Activated T-cell treated with anti-CD3 and anti-CD28 coated beads, Interleukin-2, amount 50 U/mL, for 72 hours (primary cell): Measurements from ENCODE around the gene GPRIN3. TPM values are rescaled to one million over a fixed set of nuclear protein-coding genes. Genes with fewer than 3 reads are reported as not detected.
"Not testable (repeated sequence)": the region's sequence is repeated elsewhere in the genome, so short reads cannot be mapped to it uniquely, and the experiment has no call there.

Experiments used
- ATAC-seq, 2 donors: fragments of 150-1000 bp; cut with Tn5 transposase; replicated peaks in 1 of 2; 2 replicates each; pipeline ENCODE4 v1.10.0; 2021; ENCODE audit warnings: moderate library complexity in 2 of 2, mild to moderate bottlenecking in 1 of 2
- DNase-seq, 2 donors: peaks; one replicate each; pipeline ENCODE4 v3.0.0; 2021 to 2022; ENCODE audit warnings: mixed read lengths in 1 of 2
- H3K27ac Mint-ChIP-seq: one replicate; pipeline ENCODE4 v1.8.0; 2022; ENCODE audit warnings: mild to moderate bottlenecking, moderate library complexity, mixed read lengths
- H3K27me3 Mint-ChIP-seq: one replicate; pipeline ENCODE4 v1.8.0; 2022; ENCODE audit warnings: low read depth, mixed read lengths
- H3K36me3 Mint-ChIP-seq, 2 donors: one replicate each; pipeline ENCODE4 v1.8.0; 2022; ENCODE audit warnings: mixed read lengths in 2 of 2, mild to moderate bottlenecking in 1 of 2; ENCODE audit not compliant: insufficient read depth in 2 of 2
- H3K4me1 Mint-ChIP-seq: one replicate; pipeline ENCODE4 v1.8.0; 2022; ENCODE audit warnings: low read depth, mixed read lengths
- H3K4me3 Mint-ChIP-seq, 2 donors: one replicate each; pipeline ENCODE4 v1.8.0; 2022; ENCODE audit warnings: mild to moderate bottlenecking in 2 of 2, mixed read lengths in 2 of 2, moderate library complexity in 2 of 2
- H3K9me3 Mint-ChIP-seq, 2 donors: one replicate each; pipeline ENCODE4 v1.8.0; 2022; ENCODE audit warnings: mixed read lengths in 2 of 2
- total RNA-seq, 2 donors: library from RNA; stranded (reverse); gene quantifications; one replicate each; pipeline ENCODE4 v1.2.3, GENCODE V29; 2022

The GPRIN3 gene
- total RNA-seq, 2 donors from 2014 or later: 19.9 to 32.3 TPM

DNA sequence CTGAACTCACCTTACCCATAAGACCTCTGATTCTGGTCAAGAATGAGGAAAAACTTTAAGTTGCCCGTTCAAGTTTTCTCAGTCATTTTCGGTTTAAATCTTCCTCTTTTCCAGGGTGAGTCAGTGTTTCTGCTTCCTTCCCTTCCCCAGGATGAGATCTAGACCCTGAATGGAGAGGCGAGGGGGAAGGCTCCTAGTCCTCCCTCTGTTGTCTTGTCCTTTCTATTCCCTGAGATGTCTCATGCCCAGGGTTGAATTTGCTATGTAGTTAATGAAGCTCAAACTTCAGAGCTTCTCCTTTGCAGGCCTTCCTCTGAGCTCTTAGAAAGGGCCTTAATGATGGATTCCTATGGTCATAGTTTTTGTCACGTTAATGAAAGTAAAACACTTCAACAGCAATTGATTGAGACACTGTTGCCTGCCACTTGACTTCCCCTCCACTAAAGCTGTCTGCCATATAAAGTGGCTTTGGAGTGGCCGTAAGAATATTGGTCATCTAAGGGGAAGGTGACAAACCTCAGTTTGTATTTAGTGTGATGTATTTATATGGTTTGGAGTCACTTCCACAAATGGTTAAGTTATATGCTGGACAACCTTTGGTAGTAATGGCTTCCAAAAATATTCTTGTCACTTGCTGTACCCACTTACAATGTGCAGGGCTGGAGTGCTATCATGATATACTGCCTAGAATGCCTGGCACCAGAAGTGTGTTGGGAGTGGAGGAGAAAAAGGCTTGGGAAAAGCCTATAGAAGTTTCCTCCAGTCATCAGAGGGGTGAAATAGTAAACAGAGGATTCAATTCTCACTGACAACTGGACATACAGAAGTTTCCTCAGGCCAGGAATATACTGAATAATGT lies 24.3 kb upstream of the GPRIN3 start:
- H3K4me3 Mint-ChIP-seq: no peak overlapping the region
- no peaks in the 10 kb centered on the region for H3K36me3 Mint-ChIP-seq
- H3K9me3 Mint-ChIP-seq: peaks cover 0 to 1% of the 10 kb centered on the region in 2 donors
- ATAC-seq: no peak
- H3K27ac Mint-ChIP-seq: no peak overlapping the region
- peaks cover 9% of the 10 kb centered on the region for H3K4me1 Mint-ChIP-seq
- H3K27me3 Mint-ChIP-seq: no peaks in the 10 kb centered on the region
- no peak for DNase-seq

GRCh38 chr4:89331197-89331596 lies 23.6 kb upstream of the GPRIN3 start:
- DNase-seq (no peak), ATAC-seq (no peak)
- Mint-ChIP-seq H3K36me3 (no peaks in the 10 kb centered on the region), H3K27me3 (no peaks in the 10 kb centered on the region), H3K9me3 (peaks cover 0 to 1% of the 10 kb centered on the region in 2 donors), H3K4me3 (no peak overlapping the region), H3K27ac (no peak overlapping the region), H3K4me1 (peaks cover 6% of the 10 kb centered on the region)

DNA sequence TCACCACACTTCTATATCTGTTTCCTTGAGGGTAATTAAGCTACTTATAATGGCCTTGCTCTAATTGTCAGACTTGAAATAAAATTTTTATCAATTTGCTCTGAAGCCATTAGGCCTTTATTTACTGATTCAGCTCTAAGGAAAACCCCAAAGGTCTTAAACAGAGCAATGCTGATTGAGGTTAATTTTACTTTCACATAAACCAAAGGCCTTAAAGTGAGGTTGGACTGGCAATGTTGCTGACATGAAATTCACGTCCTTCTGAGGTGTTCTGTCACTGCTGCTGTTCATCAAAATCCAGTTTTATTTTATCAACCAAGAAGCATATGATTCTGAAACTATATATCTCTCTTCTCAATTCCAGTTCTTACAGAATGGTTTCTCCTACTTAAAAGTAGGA lies 21.7 kb upstream of the GPRIN3 start:
- no peak overlapping the region for H3K4me3 Mint-ChIP-seq
- peaks cover 0 to 1% of the 10 kb centered on the region in 2 donors for H3K9me3 Mint-ChIP-seq
- no peaks in the 10 kb centered on the region for H3K36me3 Mint-ChIP-seq
- DNase-seq (no peak), ATAC-seq (no peak)
- no peak overlapping the region for H3K27ac Mint-ChIP-seq
- no peaks in the 10 kb centered on the region for H3K27me3 Mint-ChIP-seq
- H3K4me1 Mint-ChIP-seq: peaks cover 14% of the 10 kb centered on the region

GRCh38 chr4:89324671-89325070 lies 17.1 kb upstream of the GPRIN3 start:
- H3K36me3 Mint-ChIP-seq: peaks cover 0 to 1% of the 10 kb centered on the region in 2 donors
- peaks cover 1 to 2% of the 10 kb centered on the region in 2 donors for H3K9me3 Mint-ChIP-seq
- no peaks in the 10 kb centered on the region for H3K27me3 Mint-ChIP-seq
- H3K4me1 Mint-ChIP-seq: peaks cover 10% of the 10 kb centered on the region
- ATAC-seq (peak; percentile 60 to 92), DNase-seq (no peak)
- peak overlapping the region; percentile 76 for H3K27ac Mint-ChIP-seq
- H3K4me3 Mint-ChIP-seq: peak overlapping the region in 1 of 2 donors; percentile 43

DNA sequence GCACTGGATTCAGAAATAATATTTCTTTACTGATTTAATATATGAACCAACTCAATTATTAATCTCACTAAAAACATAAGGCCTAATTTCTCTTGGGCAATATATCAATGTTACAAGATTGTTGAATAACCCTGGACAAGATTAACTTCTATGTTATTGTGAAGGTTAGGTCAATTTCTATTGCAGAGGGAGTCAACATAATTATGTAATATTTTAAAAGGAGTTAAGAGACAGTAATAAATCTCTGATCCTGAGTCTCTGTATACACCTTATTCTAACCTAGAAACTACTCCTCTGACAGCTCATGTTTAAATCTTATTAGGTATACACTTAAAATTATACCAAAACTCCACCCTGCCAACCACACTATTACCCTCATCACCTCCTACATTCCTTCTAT lies 15.1 kb upstream of the GPRIN3 start:
- no peak for ATAC-seq

GRCh38 chr4:89319756-89320155 lies 12.2 kb upstream of the GPRIN3 start:
- H3K27me3 Mint-ChIP-seq: no peaks in the 10 kb centered on the region
- peaks cover 39% of the 10 kb centered on the region for H3K4me1 Mint-ChIP-seq
- DNase-seq: no peak
- no peak overlapping the region for H3K4me3 Mint-ChIP-seq
- no peak for ATAC-seq
- peaks cover 0 to 2% of the 10 kb centered on the region in 2 donors for H3K9me3 Mint-ChIP-seq
- H3K27ac Mint-ChIP-seq: no peak overlapping the region
- H3K36me3 Mint-ChIP-seq: peaks cover 0 to 1% of the 10 kb centered on the region in 2 donors

More for the DNA sequence above, 15.1 kb upstream of the GPRIN3 start:
- no peak for DNase-seq
- Mint-ChIP-seq H3K27me3 (no peaks in the 10 kb centered on the region), H3K27ac (peak overlapping the region; percentile 83), H3K4me3 (no peak overlapping the region), H3K9me3 (peaks cover 1 to 2% of the 10 kb centered on the region in 2 donors), H3K4me1 (peaks cover 24% of the 10 kb centered on the region), H3K36me3 (peaks cover 0 to 1% of the 10 kb centered on the region in 2 donors)

GRCh38 chr4:89316931-89317366 lies 9.3 kb upstream of the GPRIN3 start:
- peak overlapping the region; percentile 94 for H3K27ac Mint-ChIP-seq
- ATAC-seq (peak; percentile 92 to 93), DNase-seq (no peak)
- peaks cover 0 to 2% of the 10 kb centered on the region in 2 donors for H3K36me3 Mint-ChIP-seq
- peak overlapping the region; percentile 63 to 91 for H3K4me3 Mint-ChIP-seq
- H3K9me3 Mint-ChIP-seq: peaks cover 0 to 2% of the 10 kb centered on the region in 2 donors
- peaks cover 36% of the 10 kb centered on the region for H3K4me1 Mint-ChIP-seq
- no peaks in the 10 kb centered on the region for H3K27me3 Mint-ChIP-seq

- H3K4me3 Mint-ChIP-seq: peak overlapping the region; percentile 35 to 91
- peaks cover 36% of the 10 kb centered on the region for H3K4me1 Mint-ChIP-seq
- DNase-seq: no peak
- peaks cover 0 to 2% of the 10 kb centered on the region in 2 donors for H3K9me3 Mint-ChIP-seq
- peak overlapping the region; percentile 94 for H3K27ac Mint-ChIP-seq
- H3K36me3 Mint-ChIP-seq: peaks cover 0 to 2% of the 10 kb centered on the region in 2 donors
- no peak for ATAC-seq
- no peaks in the 10 kb centered on the region for H3K27me3 Mint-ChIP-seq
These were observed 8.6 kb upstream of the GPRIN3 start for GRCh38 chr4:89316211-89316610.

GRCh38 chr4:89314291-89314690 lies 6.7 kb upstream of the GPRIN3 start:
- no peak for ATAC-seq
- Mint-ChIP-seq H3K27me3 (no peaks in the 10 kb centered on the region), H3K9me3 (no peaks in the 10 kb centered on the region), H3K36me3 (peaks cover 0 to 2% of the 10 kb centered on the region in 2 donors), H3K4me1 (peaks cover 42% of the 10 kb centered on the region), H3K27ac (no peak overlapping the region), H3K4me3 (no peak overlapping the region)
- DNase-seq: no peak

DNA sequence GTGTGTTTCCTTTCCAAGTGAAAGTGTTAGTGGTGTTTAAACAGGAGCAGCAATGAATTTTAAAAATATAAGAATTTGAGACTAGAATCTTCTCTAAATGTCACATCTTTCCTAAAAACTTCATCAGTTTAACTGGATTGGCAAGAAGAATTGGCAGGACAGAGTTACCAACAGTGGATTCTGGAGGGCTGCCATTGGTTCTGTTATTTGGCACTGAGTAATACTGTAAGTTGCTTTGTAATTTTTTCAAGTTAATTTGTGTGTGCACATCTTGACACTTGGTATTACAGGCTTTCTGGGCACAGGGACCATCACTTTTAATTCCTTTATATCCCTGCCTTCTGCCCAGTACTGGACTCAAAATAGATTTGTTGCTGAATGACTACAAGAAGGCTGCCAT lies 4.5 kb upstream of the GPRIN3 start:
- ATAC-seq (no peak), DNase-seq (no peak)
- H3K4me1 Mint-ChIP-seq: peaks cover 28% of the 10 kb centered on the region
- no peaks in the 10 kb centered on the region for H3K27me3 Mint-ChIP-seq
- H3K27ac Mint-ChIP-seq: no peak overlapping the region
- peaks cover 2 to 3% of the 10 kb centered on the region in 2 donors for H3K36me3 Mint-ChIP-seq
- H3K9me3 Mint-ChIP-seq: no peaks in the 10 kb centered on the region
- H3K4me3 Mint-ChIP-seq: no peak overlapping the region

- DNase-seq (no peak), ATAC-seq (no peak)
- Mint-ChIP-seq H3K27ac (no peak overlapping the region), H3K9me3 (no peaks in the 10 kb centered on the region), H3K4me1 (peaks cover 27% of the 10 kb centered on the region), H3K27me3 (no peaks in the 10 kb centered on the region), H3K36me3 (peaks cover 6% of the 10 kb centered on the region in 2 donors), H3K4me3 (no peak overlapping the region)
These were observed 3.8 kb upstream of the GPRIN3 start for GRCh38 chr4:89311433-89311832.

DNA sequence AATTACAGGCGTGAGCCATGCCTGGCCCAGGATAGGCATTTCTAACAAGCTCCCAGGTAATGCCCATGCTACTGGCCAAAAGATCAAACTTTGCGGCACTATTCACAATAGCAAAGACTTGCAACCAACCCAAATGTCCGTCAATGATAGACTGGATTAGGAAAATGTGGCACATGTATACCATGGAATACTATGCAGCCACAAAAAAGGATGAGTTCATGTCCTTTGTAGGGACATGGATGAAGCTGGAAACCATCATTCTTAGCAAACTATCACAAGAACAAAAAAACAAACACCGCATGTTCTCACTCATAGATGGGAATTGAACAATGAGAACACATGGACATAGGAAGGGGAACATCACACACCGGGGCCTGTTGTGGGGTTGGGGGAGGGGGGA lies 1.6 kb upstream of the GPRIN3 start:
- H3K4me3 Mint-ChIP-seq: peak overlapping the region in 1 of 2 donors; percentile 12

DNA sequence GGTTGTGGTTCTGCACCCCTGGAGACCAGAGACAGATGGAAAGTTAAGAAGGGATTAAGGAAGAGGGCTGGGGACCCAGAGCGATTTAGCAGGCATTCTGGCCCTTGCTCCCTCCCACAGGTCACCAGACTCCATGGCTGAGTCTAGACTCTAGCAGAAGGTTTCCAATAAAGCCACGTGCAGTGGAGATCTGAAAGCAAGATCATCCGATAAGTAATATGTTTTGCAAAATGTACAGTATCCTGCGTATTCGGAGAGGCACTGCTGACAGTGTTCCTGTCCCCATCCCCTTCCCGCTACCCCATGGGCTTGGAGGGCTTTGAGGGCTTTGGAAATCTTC lies 531 bp upstream of the GPRIN3 start:
- no peak for DNase-seq
- H3K27me3 Mint-ChIP-seq: no peaks in the 10 kb centered on the region
- peak; percentile 0 to 2 for ATAC-seq
- H3K4me1 Mint-ChIP-seq: peaks cover 49% of the 10 kb centered on the region
- no peak overlapping the region for H3K27ac Mint-ChIP-seq
- no peaks in the 10 kb centered on the region for H3K9me3 Mint-ChIP-seq
- peaks cover 6 to 11% of the 10 kb centered on the region in 2 donors for H3K36me3 Mint-ChIP-seq
- peak overlapping the region; percentile 85 to 92 for H3K4me3 Mint-ChIP-seq

More for the DNA sequence above, 1.6 kb upstream of the GPRIN3 start:
- H3K27ac Mint-ChIP-seq, H3K9me3 Mint-ChIP-seq, ATAC-seq, H3K27me3 Mint-ChIP-seq, DNase-seq: not testable (repeated sequence)
- H3K4me1 Mint-ChIP-seq: peaks cover 42% of the 10 kb centered on the region
- H3K36me3 Mint-ChIP-seq: peaks cover 6 to 11% of the 10 kb centered on the region in 2 donors

- H3K36me3 Mint-ChIP-seq: peaks cover 3 to 11% of the 10 kb centered on the region in 2 donors
- H3K9me3 Mint-ChIP-seq: no peaks in the 10 kb centered on the region
- peaks cover 59% of the 10 kb centered on the region for H3K4me1 Mint-ChIP-seq
- H3K4me3 Mint-ChIP-seq: peak overlapping the region; percentile 85 to 92
- ATAC-seq (no peak), DNase-seq (no peak)
- peak overlapping the region; percentile 75 for H3K27ac Mint-ChIP-seq
- no peaks in the 10 kb centered on the region for H3K27me3 Mint-ChIP-seq
These were observed 488 bp downstream of the GPRIN3 start for GRCh38 chr4:89307178-89307445.
